Esophagus squamous epithelium (tissue), 5 donors: ENCODE results near the gene ACOT8. TPM values are rescaled to one million over a fixed set of nuclear protein-coding genes. Genes with fewer than 3 reads are reported as not detected.
A peak's percentile ranks its signal among the peaks of the same experiment; 100 is the strongest.
"Not testable (repeated sequence)": the region's sequence is repeated elsewhere in the genome, so short reads cannot be mapped to it uniquely, and the experiment has no call there.

Experiments
- DNase-seq: peaks from one replicate; lab custom pipeline; 2025; lab: John Stamatoyannopoulos, UW
- H3K27ac ChIP-seq, 4 donors: fragments of 200-600 bp; sonication (generic); one replicate each; pipeline ENCODE4 v1.5.1; 2016 to 2019; ENCODE audit warnings: mild to moderate bottlenecking in 1 of 4
- H3K27me3 ChIP-seq, 4 donors: fragments of 200-600 bp; sonication (generic); 1 replicate in 3 of 4; 2 replicates in 1 of 4; pipeline versions ENCODE4 v1.5.1 to v1.6.0; 2017 to 2021; ENCODE audit warnings: antibody characterized with exemption in 1 of 4
- H3K36me3 ChIP-seq, 3 donors: fragments of 200-600 bp; sonication (generic); one replicate each; pipeline ENCODE4 v1.5.1; 2016 to 2019
- H3K4me1 ChIP-seq, 3 donors: fragments of 200-600 bp; sonication (generic); one replicate each; pipeline ENCODE4 v1.5.1; 2017 to 2019
- H3K4me3 ChIP-seq, 4 donors: fragments of 200-600 bp; sonication (generic); 1 replicate in 3 of 4; 2 replicates in 1 of 4; pipeline ENCODE4 v1.5.1; 2016 to 2019; ENCODE audit warnings: mild to moderate bottlenecking in 2 of 4, moderate library complexity in 1 of 4
- H3K9me3 ChIP-seq, 3 donors: fragments of 200-600 bp; sonication (generic); one replicate each; pipeline ENCODE4 v1.5.1; 2016 to 2019
- POLR2A ChIP-seq, 4 donors: fragments of 450-650 bp; IDR thresholded peaks; one replicate each; pipeline ENCODE4 v1.6.1; 2017; ENCODE audit warnings: antibody characterized with exemption in 4 of 4, mild to moderate bottlenecking in 4 of 4, moderate library complexity in 3 of 4
- WGBS, 2 donors: methylation state at CpG; one replicate each; pipeline ENCODE4 v1.1.5; 2018; 5-methylcytosine and 5-hydroxymethylcytosine counted together
- intact Hi-C: fragments of 100-400 bp; cut with DNase I; formaldehyde crosslinking; loops from one replicate; pipeline ENCODE4 v1.15.0; 2022
- total RNA-seq, 4 donors: library from RNA; depleted of rRNA; stranded (reverse); fragments of >200 nt; gene quantifications; one replicate each; pipeline ENCODE4 v1.1.0, GENCODE V29; 2016
- TF ChIP-seq, protein P1 (sequence below), 6 experiments: fragments of 450-650 bp in 4 of 6; fragments of 200-600 bp in 2 of 6; sonication (generic) in 2 of 6; IDR thresholded peaks; one replicate each; pipeline ENCODE4 v1.5.1; 2016 to 2019; ENCODE audit warnings: antibody characterized with exemption in 6 of 6, mild to moderate bottlenecking in 4 of 6, moderate library complexity in 4 of 6
- donor health status: DM: yes; HTN: yes; CAD: no.

Gene ACOT8
- total RNA-seq, 4 donors from 2014 or later, result 27.7 to 35.0 (median 31.1) TPM

DNA sequence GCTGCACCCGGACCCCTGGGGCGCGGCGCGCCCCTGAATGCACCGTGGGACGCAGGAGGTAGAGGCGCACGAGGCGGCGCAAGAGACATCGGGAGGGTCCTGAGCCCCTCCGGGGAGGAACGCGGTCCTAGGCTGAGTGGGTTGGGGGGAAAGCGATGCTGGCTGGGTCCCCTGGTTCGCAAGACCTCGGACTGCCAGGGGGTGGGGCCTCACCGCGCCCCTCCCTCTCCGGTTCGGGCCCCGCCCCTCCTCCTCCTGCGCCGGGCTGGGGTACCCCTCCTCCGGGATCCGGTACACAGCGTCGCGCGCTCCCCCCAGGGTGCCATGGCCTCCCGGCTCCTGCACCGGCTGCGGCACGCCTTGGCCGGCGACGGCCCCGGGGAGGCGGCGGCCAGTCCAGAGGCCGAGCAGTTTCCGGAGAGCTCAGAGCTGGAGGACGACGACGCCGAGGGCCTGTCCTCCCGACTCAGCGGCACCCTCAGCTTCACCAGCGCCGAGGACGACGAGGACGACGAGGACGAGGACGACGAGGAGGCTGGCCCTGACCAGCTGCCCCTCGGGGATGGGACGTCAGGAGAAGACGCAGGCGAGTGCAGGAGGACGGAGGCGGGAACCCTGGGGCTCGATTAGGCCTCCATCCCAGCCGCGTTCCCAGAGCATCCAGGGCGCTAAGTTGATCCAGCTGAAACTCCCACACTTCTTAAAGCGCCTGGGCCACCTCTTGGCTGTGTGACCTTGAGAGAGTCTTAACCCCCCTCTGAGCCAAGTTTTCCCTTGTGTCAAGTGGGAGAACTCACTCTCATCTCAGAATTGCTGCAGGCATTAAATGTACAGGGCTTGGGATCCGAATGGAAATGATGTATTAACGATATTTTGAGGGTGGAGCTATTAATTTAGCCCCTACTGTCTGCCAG lies 23.1 kb downstream of the ACOT8 start:
- intact Hi-C loops, result no loop called here
- H3K4me3 ChIP-seq, result peak overlapping the region; percentile 58 to 85 (median 78)
- no peaks in the 10 kb centered on the region for H3K9me3 ChIP-seq
- H3K36me3 ChIP-seq, result peaks cover 0 to 24% (median 0%) of the 10 kb centered on the region in 3 donors
- peaks cover 30 to 61% (median 33%) of the 10 kb centered on the region in 3 donors for H3K4me1 ChIP-seq
- no peaks in the 10 kb centered on the region for H3K27me3 ChIP-seq
- no peak for DNase-seq
- H3K27ac ChIP-seq, result peak overlapping the region; percentile 88 to 95 (median 91)
- WGBS, 2 donors, result 17 to 41% methylated on average over 10 to 13 of the region's 71 CpGs
- TF ChIP-seq, protein P1, sequence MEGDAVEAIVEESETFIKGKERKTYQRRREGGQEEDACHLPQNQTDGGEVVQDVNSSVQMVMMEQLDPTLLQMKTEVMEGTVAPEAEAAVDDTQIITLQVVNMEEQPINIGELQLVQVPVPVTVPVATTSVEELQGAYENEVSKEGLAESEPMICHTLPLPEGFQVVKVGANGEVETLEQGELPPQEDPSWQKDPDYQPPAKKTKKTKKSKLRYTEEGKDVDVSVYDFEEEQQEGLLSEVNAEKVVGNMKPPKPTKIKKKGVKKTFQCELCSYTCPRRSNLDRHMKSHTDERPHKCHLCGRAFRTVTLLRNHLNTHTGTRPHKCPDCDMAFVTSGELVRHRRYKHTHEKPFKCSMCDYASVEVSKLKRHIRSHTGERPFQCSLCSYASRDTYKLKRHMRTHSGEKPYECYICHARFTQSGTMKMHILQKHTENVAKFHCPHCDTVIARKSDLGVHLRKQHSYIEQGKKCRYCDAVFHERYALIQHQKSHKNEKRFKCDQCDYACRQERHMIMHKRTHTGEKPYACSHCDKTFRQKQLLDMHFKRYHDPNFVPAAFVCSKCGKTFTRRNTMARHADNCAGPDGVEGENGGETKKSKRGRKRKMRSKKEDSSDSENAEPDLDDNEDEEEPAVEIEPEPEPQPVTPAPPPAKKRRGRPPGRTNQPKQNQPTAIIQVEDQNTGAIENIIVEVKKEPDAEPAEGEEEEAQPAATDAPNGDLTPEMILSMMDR (IDR thresholded peaks at IDR 0.05), result no peak
- peak in 2 of 4 donors; percentile 16 to 61 for TF ChIP-seq POLR2A (IDR thresholded peaks at IDR 0.05)

DNA sequence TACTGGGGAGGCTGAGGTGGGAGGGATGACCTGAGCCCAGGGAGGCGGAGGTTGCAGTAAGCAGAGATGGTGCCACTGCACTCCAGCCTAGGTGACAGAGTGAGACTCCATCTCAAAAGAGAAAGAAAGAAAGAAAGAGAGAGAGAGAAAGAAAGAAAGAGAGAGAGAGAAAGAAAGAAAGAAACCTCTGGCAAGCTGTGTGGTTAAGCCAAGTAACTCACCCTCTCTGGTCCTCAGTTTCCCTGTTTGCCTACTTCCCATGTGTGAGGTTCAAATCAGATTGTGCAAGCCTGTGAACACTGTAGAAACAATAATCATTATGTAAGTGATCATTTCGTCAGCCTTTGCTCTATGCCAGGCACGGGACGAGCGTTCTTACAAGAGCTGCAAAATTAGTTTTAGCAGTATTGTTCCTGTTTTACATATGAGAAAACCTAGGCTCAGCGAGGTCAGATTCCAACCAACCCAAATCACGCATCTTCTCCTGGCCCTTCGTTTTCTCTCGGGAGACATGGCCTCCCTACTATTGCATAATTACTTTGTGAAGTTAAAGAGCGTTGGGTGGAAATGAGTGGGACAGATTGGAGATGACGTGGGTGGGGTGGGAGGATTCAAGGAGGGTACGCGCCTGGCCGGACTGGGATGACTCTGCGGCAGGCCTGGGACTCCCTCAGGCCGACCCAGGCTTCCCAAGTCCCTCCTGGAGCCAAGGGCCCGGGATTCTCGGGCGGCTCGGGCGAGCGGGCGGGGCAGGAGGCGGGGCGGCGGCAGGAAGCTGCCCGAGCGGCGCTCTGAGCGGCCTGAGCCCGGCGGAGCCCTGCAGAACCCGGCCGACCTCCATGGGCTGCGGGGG lies 23.9 kb downstream of the ACOT8 start, which contains the start of gene SNX21:
Gene SNX21 (plus strand): TSS at position 770 of the 853 bp plus-strand sequence. CDS start 121 bp downstream, outside the sequence.
- TF ChIP-seq POLR2A (IDR thresholded peaks at IDR 0.05), result no peak
- TF ChIP-seq, protein P1 (IDR thresholded peaks at IDR 0.05), result no peak
- peaks cover 0 to 15% (median 0%) of the 10 kb centered on the region in 3 donors for H3K36me3 ChIP-seq
- 5 to 6% methylated on average over 15 to 19 of the region's 35 CpGs for WGBS, 2 donors
- H3K27ac ChIP-seq, result peak within 1 kb of the TSS; percentile 88 to 95 (median 91)
- intact Hi-C loops, result no loop called here
- H3K4me3 ChIP-seq, result peak within 1 kb of the TSS; percentile 58 to 85 (median 78)
- no peaks in the 10 kb centered on the region for H3K9me3 ChIP-seq
- DNase-seq, result no peak
- H3K4me1 ChIP-seq, result peaks cover 30 to 69% (median 37%) of the 10 kb centered on the region in 3 donors
- no peaks in the 10 kb centered on the region for H3K27me3 ChIP-seq

DNA sequence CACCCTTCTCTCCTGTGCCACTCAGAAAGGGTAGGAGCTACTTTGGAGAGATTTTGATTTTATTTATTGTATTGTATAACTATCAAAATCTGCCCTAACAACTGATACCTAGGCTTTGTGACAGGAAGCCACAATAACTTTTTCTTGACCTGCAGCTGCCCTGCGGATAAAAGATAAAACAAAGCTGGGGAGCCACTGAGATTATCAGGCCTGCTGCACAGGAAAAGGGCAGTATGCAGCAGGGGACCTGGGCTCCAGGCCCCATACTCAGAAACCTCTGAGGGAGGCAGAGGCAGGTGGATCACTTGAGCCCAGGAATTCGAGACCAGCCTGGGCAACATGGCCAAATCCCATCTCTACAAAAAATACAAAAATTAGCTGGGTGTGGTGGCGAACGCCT lies 24.6 kb downstream of the ACOT8 start:
- Histone ChIP-seq H3K27me3 (no peaks in the 10 kb centered on the region), H3K9me3 (no peaks in the 10 kb centered on the region), H3K4me1 (peaks cover 30 to 71% (median 37%) of the 10 kb centered on the region in 3 donors), H3K36me3 (peaks cover 0 to 9% (median 0%) of the 10 kb centered on the region in 3 donors), H3K4me3 (peak overlapping the region in 2 of 4 donors; percentile 71 to 85), H3K27ac (peak overlapping the region; percentile 88 to 95 (median 91))
- DNase-seq, result no peak
- TF ChIP-seq POLR2A (IDR thresholded peaks at IDR 0.05), result no peak
- TF ChIP-seq, protein P1 (IDR thresholded peaks at IDR 0.05), result no peak
- 82% methylated on average over 4 of the region's 4 CpGs; no CpG with 5 or more reads in 1 of the 2 donors for whole genome bisulfite sequencing, 2 donors
- intact Hi-C loops, result no loop called here

- H3K36me3 ChIP-seq, DNase-seq, intact Hi-C loops, H3K9me3 ChIP-seq, H3K27me3 ChIP-seq, H3K4me3 ChIP-seq: not testable (repeated sequence)
- H3K4me1 ChIP-seq, result peaks cover 16 to 59% (median 24%) of the 10 kb centered on the region in 3 donors
- 60 to 68% methylated on average over 2 to 4 of the region's 4 CpGs for WGBS, 2 donors
- H3K27ac ChIP-seq, result peak overlapping the region in 2 of 4 donors; percentile 67 to 71
Observed at GRCh38 chr20:45829673-45830106, 27.5 kb downstream of the ACOT8 start.

GRCh38 chr20:45828589-45828988 lies 28.6 kb downstream of the ACOT8 start:
- no peak for DNase-seq
- Histone ChIP-seq H3K27ac (peak overlapping the region; percentile 16 to 90 (median 54)), H3K27me3 (peaks cover 0 to 10% (median 0%) of the 10 kb centered on the region in 4 donors), H3K36me3 (no peaks in the 10 kb centered on the region), H3K4me1 (peaks cover 15 to 61% (median 28%) of the 10 kb centered on the region in 3 donors), H3K4me3 (no peak overlapping the region), H3K9me3 (no peaks in the 10 kb centered on the region)
- intact Hi-C loops, result no loop called here
- WGBS, 2 donors, result 56 to 75% methylated on average over 2 of the region's 2 CpGs
- TF ChIP-seq, protein P1 (IDR thresholded peaks at IDR 0.05), result no peak
- TF ChIP-seq POLR2A (IDR thresholded peaks at IDR 0.05), result no peak
